ENCODE data around the gene HPN.

DNA sequence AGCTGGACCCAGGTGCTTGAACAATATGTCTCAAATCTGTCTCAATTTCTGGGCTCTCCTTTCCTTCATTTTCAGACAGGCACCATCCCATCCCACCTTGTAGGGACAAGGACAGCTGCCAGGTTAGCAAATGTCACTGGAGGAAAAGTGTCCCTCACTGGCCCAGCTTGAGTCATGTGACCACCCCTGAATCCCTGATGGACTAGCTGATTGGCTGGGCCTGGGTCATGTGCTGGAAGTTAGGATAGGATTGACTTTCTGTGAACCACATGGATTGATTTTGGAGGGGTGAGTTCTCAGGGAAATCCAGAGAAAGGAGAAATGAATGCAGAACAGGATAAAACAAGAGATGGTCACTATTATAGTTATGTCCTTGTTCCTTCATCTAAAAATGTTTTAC is 45.9 kb downstream of the HPN start:
- TF ChIP-seq CTCF (IDR thresholded peaks at IDR 0.05; ENCODE audit: low read length): no peak
- no peak for TF ChIP-seq EZH2 (optimal IDR thresholded peaks at IDR 0.05; ENCODE audit: low read depth, low read length)

All from MM.1S (cell line).